ENCODE data around the gene FYCO1. TPM values are rescaled to one million over a fixed set of nuclear protein-coding genes. Genes with fewer than 3 reads are reported as not detected.

The FYCO1 gene
- total RNA-seq, 1 experiment from 2014 or later = 10.9 TPM

GRCh38 chr3:45921158-45922038 lies 74.2 kb downstream of the FYCO1 start:
- Mint-ChIP-seq H3K27ac (ENCODE audit: unreplicated experiment) (no peak overlapping the region), H3K4me3 (ENCODE audit: unreplicated experiment) (no peak overlapping the region), H3K27me3 (ENCODE audit: insufficient read depth, unreplicated experiment) (no peaks in the 10 kb centered on the region), H3K9me3 (ENCODE audit: unreplicated experiment) (no peaks in the 10 kb centered on the region), H3K4me1 (ENCODE audit: low read depth, unreplicated experiment) (no peaks in the 10 kb centered on the region), H3K36me3 (ENCODE audit: insufficient read depth, unreplicated experiment) (peaks cover 10% of the 10 kb centered on the region)
- POLR2A ChIA-PET = no interaction called here
- CTCF ChIA-PET = interaction anchor here (0.5 kb wide), 1 partner anchor 158 kb away, joined by 3 read pairs; no protein-coding TSS in a partner anchor
- DNase-seq = no peak
- no TSS peak for BruUV-seq (replicated peaks)
- Histone ChIP-seq H3K4me3 (ENCODE audit: low read depth, low read length) (no peak overlapping the region), H3K9me3 (no peaks in the 10 kb centered on the region), H3K36me3 (ENCODE audit: control insufficient read depth, insufficient read depth, low read length) (no peaks in the 10 kb centered on the region), H3K27me3 (replicated peaks; ENCODE audit: control insufficient read depth, insufficient read depth, low read length) (no peaks in the 10 kb centered on the region), H3K4me1 (no peaks in the 10 kb centered on the region)
- intact Hi-C loops (cut with micrococcal nuclease; ENCODE audit: unreplicated experiment) = no loop called here
- TF ChIP-seq CTCF (IDR thresholded peaks at IDR 0.05; ENCODE audit: insufficient read depth in 1 of 2, low read depth in 1 of 2, low read length in 1 of 2, severe bottlenecking in 1 of 2, unreplicated experiment in 1 of 2) = no peak

- CTCF ChIA-PET = no interaction called here
- H3K9me3 Mint-ChIP-seq (ENCODE audit: unreplicated experiment) = no peaks in the 10 kb centered on the region
- POLR2A ChIA-PET = no interaction called here
- Histone ChIP-seq H3K9me3 (no peaks in the 10 kb centered on the region), H3K4me1 (no peaks in the 10 kb centered on the region), H3K4me3 (ENCODE audit: low read depth, low read length) (no peak overlapping the region), H3K36me3 (ENCODE audit: control insufficient read depth, insufficient read depth, low read length) (no peaks in the 10 kb centered on the region), H3K27me3 (replicated peaks; ENCODE audit: control insufficient read depth, insufficient read depth, low read length) (no peaks in the 10 kb centered on the region)
- BruUV-seq (replicated peaks) = no TSS peak
- H3K36me3 Mint-ChIP-seq (ENCODE audit: insufficient read depth, unreplicated experiment) = peaks cover 10% of the 10 kb centered on the region
- no peaks in the 10 kb centered on the region for H3K27me3 Mint-ChIP-seq (ENCODE audit: insufficient read depth, unreplicated experiment)
- no peak for TF ChIP-seq CTCF (IDR thresholded peaks at IDR 0.05; ENCODE audit: insufficient read depth in 1 of 2, low read depth in 1 of 2, low read length in 1 of 2, severe bottlenecking in 1 of 2, unreplicated experiment in 1 of 2)
- no peak for DNase-seq
- no peaks in the 10 kb centered on the region for H3K4me1 Mint-ChIP-seq (ENCODE audit: low read depth, unreplicated experiment)
- intact Hi-C loops (cut with micrococcal nuclease; ENCODE audit: unreplicated experiment) = no loop called here
- no peak overlapping the region for H3K4me3 Mint-ChIP-seq (ENCODE audit: unreplicated experiment)
- no peak overlapping the region for H3K27ac Mint-ChIP-seq (ENCODE audit: unreplicated experiment)
Measured at GRCh38 chr3:45917146-45917898, 78.3 kb downstream of the FYCO1 start.

- no TSS peak for BruUV-seq (replicated peaks)
- no peaks in the 10 kb centered on the region for H3K27me3 Mint-ChIP-seq (ENCODE audit: insufficient read depth, unreplicated experiment)
- H3K4me3 ChIP-seq (ENCODE audit: low read depth, low read length) = no peak overlapping the region
- H3K4me1 Mint-ChIP-seq (ENCODE audit: low read depth, unreplicated experiment) = no peaks in the 10 kb centered on the region
- no peaks in the 10 kb centered on the region for H3K4me1 ChIP-seq
- POLR2A ChIA-PET = no interaction called here
- no peak for DNase-seq
- intact Hi-C loops (cut with micrococcal nuclease; ENCODE audit: unreplicated experiment) = no loop called here
- CTCF ChIA-PET = no interaction called here
- H3K27ac Mint-ChIP-seq (ENCODE audit: unreplicated experiment) = no peak overlapping the region
- H3K36me3 ChIP-seq (ENCODE audit: control insufficient read depth, insufficient read depth, low read length) = no peaks in the 10 kb centered on the region
- no peaks in the 10 kb centered on the region for H3K27me3 ChIP-seq (replicated peaks; ENCODE audit: control insufficient read depth, insufficient read depth, low read length)
- no peak overlapping the region for H3K4me3 Mint-ChIP-seq (ENCODE audit: unreplicated experiment)
- H3K36me3 Mint-ChIP-seq (ENCODE audit: insufficient read depth, unreplicated experiment) = no peaks in the 10 kb centered on the region
- no peak for TF ChIP-seq CTCF (IDR thresholded peaks at IDR 0.05; ENCODE audit: insufficient read depth in 1 of 2, low read depth in 1 of 2, low read length in 1 of 2, severe bottlenecking in 1 of 2, unreplicated experiment in 1 of 2)
- no peaks in the 10 kb centered on the region for H3K9me3 ChIP-seq
- no peaks in the 10 kb centered on the region for H3K9me3 Mint-ChIP-seq (ENCODE audit: unreplicated experiment)
Measured at GRCh38 chr3:45915518-45916231, 79.9 kb downstream of the FYCO1 start.
